Left lobe of liver (tissue), 2 donors: Measurements from ENCODE around the gene RIOK3. TPM values are rescaled to one million over a fixed set of nuclear protein-coding genes. Genes with fewer than 3 reads are reported as not detected.

Experiments
- ATAC-seq: fragments of 200-7000 bp; cut with Tn5 transposase; one replicate; pipeline ENCODE4 v1.9.1; 2020; ENCODE audit warnings: mild to moderate bottlenecking, moderate library complexity
- DNase-seq: peaks from one replicate; pipeline ENCODE4 v3.0.0-alpha.2; 2020; ENCODE audit warnings: low spot score
- total RNA-seq: library from RNA; stranded (reverse); gene quantifications from one replicate; pipeline ENCODE4 v1.2.1, GENCODE V29; 2021
- donor health status: DM: no; HTN: no; CAD: no; lungs with moderate emphysema.
- donor health status: DM: no; HTN: yes; CAD: no.

RIOK3 gene
- total RNA-seq, 1 donor from 2014 or later = 41.0 TPM

DNA sequence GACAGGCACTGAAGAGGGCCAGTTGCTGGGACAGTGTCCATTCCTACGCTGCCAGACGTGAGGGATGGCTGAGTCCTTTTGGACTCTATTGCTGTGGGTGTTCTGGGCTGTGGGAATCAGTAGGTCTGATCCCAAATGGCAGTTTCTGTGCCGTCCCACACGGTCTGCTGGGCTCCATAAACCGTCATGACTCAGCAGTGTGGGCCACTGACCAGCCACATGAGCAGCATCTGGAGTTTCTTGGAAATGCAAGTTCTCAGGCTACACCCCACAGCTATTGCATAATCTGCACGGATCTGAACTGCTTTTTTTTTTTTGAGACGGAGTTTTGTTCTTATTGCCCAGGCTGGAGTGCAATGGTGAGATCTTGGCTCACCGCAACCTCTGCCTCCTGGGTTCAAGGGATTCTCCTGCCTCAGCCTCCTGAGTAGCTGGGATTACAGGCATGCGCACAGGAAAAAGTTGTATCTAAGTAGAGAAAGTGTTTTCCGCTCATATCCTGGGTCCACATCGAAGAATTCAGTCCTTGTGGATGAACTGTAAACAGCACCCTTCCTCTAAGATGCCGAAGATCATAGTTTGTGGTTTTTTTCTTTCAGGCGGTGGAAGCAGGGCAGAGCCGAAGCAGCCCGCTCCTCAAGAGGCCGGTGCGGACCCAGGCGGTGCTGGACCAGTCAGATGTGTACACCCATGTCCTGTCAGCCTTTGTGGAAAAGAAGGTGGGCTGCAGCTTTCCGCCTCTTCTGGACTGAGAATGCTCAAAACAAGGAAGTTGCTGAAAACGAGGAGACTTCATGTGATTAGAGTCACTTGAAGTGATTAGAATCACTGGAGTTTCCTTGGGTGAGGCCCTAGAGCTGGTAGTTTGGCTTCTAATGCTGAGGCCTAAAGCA is 75.7 kb downstream of the RIOK3 start:
- ATAC-seq (peak; percentile 3), DNase-seq (no peak)

DNA sequence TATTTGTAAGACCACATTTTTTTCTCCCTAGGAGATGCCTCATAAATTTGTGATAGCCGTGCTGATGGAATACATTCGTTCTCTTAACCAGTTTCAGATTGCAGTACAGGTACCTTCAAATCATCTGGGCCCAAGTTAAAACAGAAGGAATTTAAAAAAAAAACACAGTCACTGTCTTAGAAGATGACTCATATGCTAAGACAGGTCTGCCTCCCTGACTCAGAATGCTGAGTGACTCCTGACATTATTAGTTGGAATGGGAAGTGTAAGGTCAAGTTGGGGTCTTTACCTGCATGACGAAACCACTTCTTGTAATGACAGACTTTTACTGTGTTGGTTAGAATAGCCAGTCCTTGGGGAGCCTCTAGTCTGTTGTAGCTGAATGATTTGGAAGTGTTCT is 76.5 kb downstream of the RIOK3 start:
- DNase-seq (no peak), ATAC-seq (no peak)

DNA sequence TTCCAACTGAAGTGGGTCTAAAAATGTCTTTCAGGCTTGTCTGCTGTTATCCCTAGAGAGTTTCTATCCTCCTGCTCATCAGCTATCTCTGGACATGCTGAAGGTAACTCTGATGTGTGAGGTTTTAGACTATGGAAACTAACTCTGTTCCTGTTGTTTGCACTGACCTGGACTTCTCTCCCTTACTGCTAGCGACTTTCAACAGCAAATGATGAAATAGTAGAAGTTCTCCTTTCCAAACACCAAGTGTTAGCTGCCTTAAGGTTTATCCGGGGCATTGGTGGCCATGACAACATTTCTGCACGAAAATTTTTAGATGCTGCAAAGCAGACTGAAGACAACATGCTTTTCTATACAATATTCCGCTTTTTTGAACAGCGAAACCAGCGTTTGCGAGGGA is 77.1 kb downstream of the RIOK3 start:
- peak; percentile 67 for ATAC-seq
- no peak for DNase-seq

DNA sequence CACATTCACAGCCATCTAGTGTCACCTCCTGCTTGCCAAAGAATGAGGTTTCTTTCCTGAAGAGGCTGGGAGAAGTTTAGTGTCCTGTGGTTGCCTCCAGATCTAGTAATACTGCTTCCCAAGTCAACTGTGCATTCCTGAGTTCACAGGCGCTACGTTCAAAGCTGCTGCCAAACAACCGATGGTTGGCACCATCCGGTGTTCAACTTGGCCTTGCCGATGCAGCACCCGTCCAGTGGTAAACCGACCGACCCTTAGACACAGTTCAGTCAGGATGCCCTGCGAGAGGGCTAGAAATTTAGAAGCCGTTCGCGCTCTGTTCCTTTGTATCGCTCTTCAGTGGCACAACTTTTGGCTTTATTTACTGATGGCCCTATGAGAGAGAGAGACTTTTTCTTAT is 78.8 kb downstream of the RIOK3 start:
- peak; percentile 35 for ATAC-seq
- no peak for DNase-seq

Other genes starting within 250 kb of the RIOK3 start
- 18.0 TPM for gene RMC1, start 50.2 kb downstream of the RIOK3 start, total RNA-seq
- 13.3 TPM for gene NPC1, start 133.2 kb downstream of the RIOK3 start, total RNA-seq
- gene ANKRD29, start 209.6 kb downstream of the RIOK3 start, total RNA-seq = 0.33 TPM
- gene LAMA3, start 236.2 kb downstream of the RIOK3 start, total RNA-seq = 1.5 TPM